Breast epithelium (tissue), 4 donors: Measurements from ENCODE around the gene PPTC7. TPM values are rescaled to one million over a fixed set of nuclear protein-coding genes. Genes with fewer than 3 reads are reported as not detected.

Experiments used
- DNase-seq, 2 donors: peaks; one replicate each; pipeline ENCODE4 v3.0.0-alpha.2; 2019; ENCODE audit warnings: low spot score in 2 of 2
- H3K27ac ChIP-seq, 2 donors: fragments of 200-600 bp; sonication (generic) in 1 of 2; one replicate each; pipeline ENCODE4 v1.5.1; 2016 to 2019; ENCODE audit warnings: mild to moderate bottlenecking in 1 of 2
- H3K27me3 ChIP-seq, 2 donors: fragments of 200-600 bp; sonication (generic) in 1 of 2; one replicate each; pipeline versions ENCODE4 v1.5.1 to v1.6.0; 2017 to 2019; ENCODE audit warnings: control low read depth in 1 of 2, mild to moderate bottlenecking in 1 of 2
- H3K36me3 ChIP-seq: fragments of 200-600 bp; one replicate; pipeline ENCODE4 v1.5.1; 2019
- H3K4me1 ChIP-seq, 2 donors: fragments of 200-600 bp; sonication (generic); one replicate each; pipeline ENCODE4 v1.5.1; 2016 to 2019; ENCODE audit warnings: control low read depth in 1 of 2
- H3K4me3 ChIP-seq, 3 donors: fragments of 200-600 bp; sonication (generic); 1 replicate in 2 of 3; 2 replicates in 1 of 3; pipeline ENCODE4 v1.5.1; 2016 to 2019; ENCODE audit warnings: mild to moderate bottlenecking in 3 of 3, moderate library complexity in 2 of 3
- H3K9me3 ChIP-seq, 2 donors: fragments of 200-600 bp; sonication (generic) in 1 of 2; one replicate each; pipeline ENCODE4 v1.5.1; 2016 to 2019; ENCODE audit warnings: control low read depth in 1 of 2
- POLR2A ChIP-seq: fragments of 450-650 bp; IDR thresholded peaks from one replicate; pipeline ENCODE4 v1.6.1; 2016; ENCODE audit warnings: antibody characterized with exemption, mild to moderate bottlenecking, moderate library complexity
- POLR2AphosphoS5 ChIP-seq, 3 donors: sonication (generic); formaldehyde crosslinking; IDR thresholded peaks; one replicate each; pipeline ENCODE4 v1.6.1; 2017; ENCODE audit warnings: antibody characterized with exemption in 3 of 3
- intact Hi-C: fragments of 100-400 bp; cut with DNase I; formaldehyde crosslinking; loops from one replicate; pipeline ENCODE4 v1.15.1; 2023; ENCODE audit warnings: low total_unique reads
- total RNA-seq, 3 donors: library from RNA; depleted of rRNA; stranded (reverse); fragments of >200 nt; gene quantifications; one replicate each; pipeline ENCODE4 v1.1.0, GENCODE V29; 2016
- TF ChIP-seq, protein P1 (sequence below), 3 donors: fragments of 450-650 bp; IDR thresholded peaks; one replicate each; pipeline ENCODE4 v1.5.1; 2016 to 2017; ENCODE audit warnings: antibody characterized with exemption in 3 of 3, mild to moderate bottlenecking in 3 of 3, moderate library complexity in 3 of 3

Gene PPTC7
- total RNA-seq, 3 donors from 2014 or later, result 21.6 to 31.9 (median 26.7) TPM

- Histone ChIP-seq H3K36me3 (no peaks in the 10 kb centered on the region), H3K27me3 (no peaks in the 10 kb centered on the region), H3K4me3 (no peak overlapping the region), H3K9me3 (no peaks in the 10 kb centered on the region), H3K27ac (no peak overlapping the region), H3K4me1 (peaks cover 0 to 3% of the 10 kb centered on the region in 2 donors)
- no peak for DNase-seq
- intact Hi-C loops, result no loop called here
- TF ChIP-seq POLR2AphosphoS5 (IDR thresholded peaks at IDR 0.05) (no peak), POLR2A (no peak)
- TF ChIP-seq, protein P1, sequence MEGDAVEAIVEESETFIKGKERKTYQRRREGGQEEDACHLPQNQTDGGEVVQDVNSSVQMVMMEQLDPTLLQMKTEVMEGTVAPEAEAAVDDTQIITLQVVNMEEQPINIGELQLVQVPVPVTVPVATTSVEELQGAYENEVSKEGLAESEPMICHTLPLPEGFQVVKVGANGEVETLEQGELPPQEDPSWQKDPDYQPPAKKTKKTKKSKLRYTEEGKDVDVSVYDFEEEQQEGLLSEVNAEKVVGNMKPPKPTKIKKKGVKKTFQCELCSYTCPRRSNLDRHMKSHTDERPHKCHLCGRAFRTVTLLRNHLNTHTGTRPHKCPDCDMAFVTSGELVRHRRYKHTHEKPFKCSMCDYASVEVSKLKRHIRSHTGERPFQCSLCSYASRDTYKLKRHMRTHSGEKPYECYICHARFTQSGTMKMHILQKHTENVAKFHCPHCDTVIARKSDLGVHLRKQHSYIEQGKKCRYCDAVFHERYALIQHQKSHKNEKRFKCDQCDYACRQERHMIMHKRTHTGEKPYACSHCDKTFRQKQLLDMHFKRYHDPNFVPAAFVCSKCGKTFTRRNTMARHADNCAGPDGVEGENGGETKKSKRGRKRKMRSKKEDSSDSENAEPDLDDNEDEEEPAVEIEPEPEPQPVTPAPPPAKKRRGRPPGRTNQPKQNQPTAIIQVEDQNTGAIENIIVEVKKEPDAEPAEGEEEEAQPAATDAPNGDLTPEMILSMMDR (IDR thresholded peaks at IDR 0.05), result no peak
Observed at GRCh38 chr12:110616471-110617115, 33.5 kb upstream of the PPTC7 start.

GRCh38 chr12:110615171-110615570, 32.1 kb upstream of the PPTC7 start:
- TF ChIP-seq POLR2A (no peak), POLR2AphosphoS5 (IDR thresholded peaks at IDR 0.05) (no peak)
- TF ChIP-seq, protein P1 (IDR thresholded peaks at IDR 0.05), result no peak
- intact Hi-C loops, result no loop called here
- Histone ChIP-seq H3K27ac (no peak overlapping the region), H3K4me3 (no peak overlapping the region), H3K27me3 (no peaks in the 10 kb centered on the region), H3K4me1 (peaks cover 0 to 3% of the 10 kb centered on the region in 2 donors), H3K9me3 (no peaks in the 10 kb centered on the region), H3K36me3 (no peaks in the 10 kb centered on the region)
- DNase-seq, result no peak

DNA sequence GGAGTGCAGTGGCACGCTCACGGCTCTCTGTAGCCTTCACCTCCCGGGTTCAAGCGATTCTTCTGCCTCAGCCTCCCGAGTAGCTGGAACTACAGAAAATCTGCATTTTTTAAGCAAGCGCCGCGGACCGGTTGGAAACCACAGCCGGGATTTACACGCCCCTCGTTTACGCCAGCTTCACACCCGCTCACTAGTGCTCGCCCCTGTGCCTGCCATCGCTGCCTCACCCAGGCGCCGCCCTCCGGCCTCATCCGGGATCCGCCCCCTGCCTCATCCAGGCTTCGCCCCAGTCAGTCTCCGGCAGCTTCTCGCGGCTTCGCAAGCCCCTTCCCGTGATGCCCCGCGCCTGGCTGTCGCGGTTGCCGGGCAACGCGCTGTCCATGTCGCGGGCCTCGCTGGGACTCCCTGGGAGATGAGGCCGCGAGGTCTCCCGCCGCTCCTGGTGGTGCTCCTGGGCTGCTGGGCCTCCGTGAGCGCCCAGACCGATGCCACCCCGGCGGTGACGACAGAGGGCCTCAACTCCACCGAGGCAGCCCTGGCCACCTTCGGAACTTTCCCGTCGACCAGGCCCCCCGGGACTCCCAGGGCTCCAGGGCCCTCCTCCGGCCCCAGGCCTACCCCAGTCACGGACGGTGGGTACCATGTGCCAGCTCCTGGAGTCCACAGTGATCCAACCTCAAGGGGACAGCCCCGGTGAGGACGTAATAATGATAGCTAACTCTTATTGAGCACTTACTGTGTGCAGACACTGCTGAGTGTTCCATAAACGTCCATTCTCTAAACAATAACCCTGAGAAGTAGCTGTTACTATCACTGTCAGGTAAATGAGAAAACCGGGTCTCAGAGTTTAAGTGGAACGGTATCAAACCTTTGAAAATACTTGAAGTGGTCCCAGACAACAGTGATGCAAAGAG, 30.9 kb upstream of the PPTC7 start, which contains the start of gene TCTN1:
TSS of gene TCTN1 (plus strand) at position 359 of the 914 bp plus-strand sequence. CDS start at position 413, 54 bp downstream.
- intact Hi-C loops, result no loop called here
- Histone ChIP-seq H3K9me3 (no peaks in the 10 kb centered on the region), H3K27ac (peak within 1 kb of the TSS; percentile 83 to 87), H3K4me3 (peak within 1 kb of the TSS; percentile 69 to 80 (median 71)), H3K36me3 (no peaks in the 10 kb centered on the region), H3K27me3 (no peaks in the 10 kb centered on the region), H3K4me1 (peaks cover 0 to 3% of the 10 kb centered on the region in 2 donors)
- DNase-seq, result peak; percentile 93 to 96
- TF ChIP-seq POLR2A (peak; percentile 17), POLR2AphosphoS5 (IDR thresholded peaks at IDR 0.05) (peak in 2 of 3 donors; percentile 37 to 71)
- TF ChIP-seq, protein P1 (IDR thresholded peaks at IDR 0.05), result peak in 1 of 3 donors; percentile 12

DNA sequence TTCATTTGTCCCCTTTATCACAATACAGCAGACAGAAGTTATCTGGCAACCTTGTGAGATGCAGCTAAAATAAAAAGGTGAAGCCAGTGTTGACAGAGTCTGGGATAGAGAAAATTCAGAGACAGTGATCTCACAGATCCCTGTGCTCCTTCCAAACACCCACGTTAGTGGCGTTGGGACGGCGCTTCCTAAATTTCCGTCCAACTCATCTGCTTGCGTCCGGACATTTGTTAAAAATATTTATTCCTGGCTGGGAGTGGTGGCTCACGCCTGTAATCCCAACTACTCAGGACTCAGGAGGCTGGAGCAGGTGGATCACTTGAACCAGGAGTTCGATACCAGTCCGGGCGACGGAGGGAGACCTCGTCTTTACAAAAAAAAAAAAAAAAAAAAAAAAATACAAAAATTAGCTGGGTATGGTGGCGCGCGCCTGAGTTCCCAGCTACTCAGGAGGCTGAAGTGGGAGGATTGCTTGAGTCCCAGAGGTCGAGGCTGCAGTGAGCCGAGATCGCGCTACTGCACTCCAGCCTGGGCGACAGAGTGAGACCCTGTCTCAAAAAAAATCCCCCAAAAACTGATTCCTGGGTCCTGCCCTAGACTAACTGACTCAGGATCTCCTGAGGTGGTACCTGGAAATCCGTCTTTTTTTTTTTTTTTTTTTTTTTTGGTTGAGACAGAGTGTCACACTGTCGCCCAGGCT, 30.1 kb upstream of the PPTC7 start:
- H3K27me3 ChIP-seq, result no peaks in the 10 kb centered on the region
- no peaks in the 10 kb centered on the region for H3K36me3 ChIP-seq
- TF ChIP-seq POLR2A (no peak), POLR2AphosphoS5 (IDR thresholded peaks at IDR 0.05) (no peak)
- TF ChIP-seq, protein P1 (IDR thresholded peaks at IDR 0.05), result no peak
- H3K9me3 ChIP-seq, result no peaks in the 10 kb centered on the region
- intact Hi-C loops, result no loop called here
- peak overlapping the region; percentile 69 to 80 (median 71) for H3K4me3 ChIP-seq
- no peak for DNase-seq
- peak overlapping the region; percentile 10 to 83 for H3K27ac ChIP-seq
- H3K4me1 ChIP-seq, result peaks cover 0 to 3% of the 10 kb centered on the region in 2 donors
